ENCODE data around the gene E2F2. TPM values are rescaled to one million over a fixed set of nuclear protein-coding genes. Genes with fewer than 3 reads are reported as not detected.
"Not testable (repeated sequence)": the region's sequence is repeated elsewhere in the genome, so short reads cannot be mapped to it uniquely, and the experiment has no call there.

E2F2 gene
- total RNA-seq, 1 donor from 2014 or later: 0.15 TPM

- ATAC-seq (peak; percentile 21), DNase-seq (ENCODE audit: low spot score) (no peak)
These were observed 17.7 kb upstream of the E2F2 start for GRCh38 chr1:23548704-23549143.

DNA sequence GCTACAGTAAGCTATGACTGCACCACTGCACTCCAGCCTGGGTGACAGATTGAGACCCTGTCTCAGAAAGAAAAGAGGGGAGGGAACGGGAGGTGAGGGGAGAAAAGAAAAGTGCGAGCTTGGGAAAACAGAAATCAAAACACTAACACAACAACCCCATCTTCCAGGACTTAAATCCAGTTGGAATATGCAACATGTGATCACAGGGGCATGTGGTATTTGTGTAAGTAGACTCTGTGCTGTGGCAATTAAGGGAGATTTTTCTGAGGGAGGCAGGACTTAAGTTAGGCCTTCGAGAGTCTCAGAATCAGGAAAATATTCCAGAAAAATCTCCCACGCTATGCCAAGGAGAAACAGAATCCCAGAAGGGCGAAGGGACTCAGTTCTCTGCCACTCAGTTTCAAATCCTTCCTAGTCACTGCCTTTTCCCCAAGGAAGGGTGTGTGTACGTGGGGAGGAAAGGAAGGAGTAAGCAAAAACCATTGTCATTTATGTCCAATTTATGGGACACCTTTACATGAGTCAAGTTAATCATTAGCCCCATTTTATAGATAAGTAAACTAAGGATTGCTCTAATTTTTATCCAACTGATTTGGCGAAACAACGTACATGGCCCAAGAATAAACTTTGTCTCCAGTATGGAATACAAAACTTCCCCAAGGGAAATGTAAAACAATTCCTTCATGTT, 16.0 kb upstream of the E2F2 start:
- no peak for DNase-seq (ENCODE audit: low spot score)
- ATAC-seq: no peak

DNA sequence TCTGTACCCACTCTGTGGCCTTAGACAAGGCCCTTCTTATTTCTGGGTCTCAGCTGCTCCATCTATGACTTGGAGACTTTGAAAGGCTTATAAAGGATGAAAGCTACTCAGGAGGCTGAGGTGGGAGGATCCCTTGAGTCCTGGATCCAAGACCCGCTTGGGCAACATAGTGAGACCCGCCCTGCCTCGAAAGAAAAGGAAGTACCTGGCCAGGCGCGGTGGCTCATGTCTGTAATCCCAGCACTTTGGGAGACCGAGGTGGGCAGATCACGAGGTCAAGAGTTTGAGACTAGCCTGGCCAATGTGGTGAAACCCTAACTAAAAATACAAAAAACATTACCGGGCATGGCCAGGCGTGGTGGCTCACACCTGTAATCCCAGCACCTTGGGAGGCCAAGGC, 14.8 kb upstream of the E2F2 start:
- DNase-seq (ENCODE audit: low spot score) (no peak), ATAC-seq (no peak)

GRCh38 chr1:23544444-23545389, 13.7 kb upstream of the E2F2 start:
- peak; percentile 91 for ATAC-seq
- DNase-seq (ENCODE audit: low spot score): peak; percentile 77

DNA sequence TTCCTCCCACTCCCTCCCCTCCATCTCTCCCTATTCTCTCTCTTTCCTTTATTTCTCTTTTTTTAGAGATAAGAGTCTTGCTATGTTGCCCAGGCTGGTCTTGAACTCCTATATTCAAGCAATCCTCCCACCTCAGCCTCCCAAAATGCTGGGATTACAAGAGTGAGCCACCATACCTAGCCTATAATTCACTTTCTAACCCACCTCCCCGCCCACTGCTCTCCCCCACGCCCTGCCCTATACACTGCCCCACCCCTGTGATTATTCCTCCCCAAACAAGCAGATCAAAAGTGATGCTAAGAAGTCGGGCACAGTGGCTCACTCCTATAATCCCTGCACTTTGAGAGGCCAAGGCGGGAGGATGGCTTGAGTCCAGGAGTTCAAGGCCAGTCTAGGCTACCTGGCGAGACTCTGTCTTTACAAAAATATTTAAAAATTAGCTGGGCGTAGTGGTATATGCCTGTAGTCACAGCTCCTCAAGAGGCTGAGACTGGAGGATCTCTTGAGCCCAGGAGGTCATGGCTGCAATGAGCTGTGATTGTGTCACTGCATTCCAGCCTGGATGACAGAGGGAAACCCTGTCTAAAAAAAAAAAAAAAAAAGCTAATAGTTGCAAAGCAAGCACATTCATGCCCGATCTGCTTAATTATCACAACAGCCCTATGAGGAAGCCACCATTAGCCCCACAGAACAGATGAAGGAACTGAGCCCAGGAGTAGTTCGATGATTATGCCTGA, 12.8 kb upstream of the E2F2 start:
- DNase-seq (ENCODE audit: low spot score) (no peak), ATAC-seq (no peak)

DNA sequence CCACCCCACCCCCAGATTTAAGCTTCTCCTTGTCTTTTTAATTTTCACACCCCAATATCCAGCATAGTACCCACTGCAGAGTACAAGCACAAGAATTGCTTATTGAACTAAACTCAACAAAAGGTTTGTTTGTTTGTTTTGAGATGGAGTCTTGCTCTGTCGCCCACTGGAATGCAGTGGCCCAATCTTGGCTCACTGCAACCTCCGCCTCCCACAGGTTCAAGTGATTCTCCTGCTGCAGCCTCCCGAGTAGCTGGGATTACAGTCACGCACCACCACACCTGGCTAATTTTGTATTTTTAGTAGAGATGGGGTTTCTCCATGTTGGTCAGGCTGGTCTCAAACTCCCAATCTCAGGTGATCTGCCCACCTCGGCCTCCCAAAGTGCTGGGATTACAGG, 11.9 kb upstream of the E2F2 start:
- ATAC-seq; DNase-seq (ENCODE audit: low spot score): not testable (repeated sequence)

- ATAC-seq (peak; percentile 94), DNase-seq (ENCODE audit: low spot score) (peak; percentile 80)
These were observed 8.7 kb upstream of the E2F2 start for GRCh38 chr1:23539698-23540266.

- ATAC-seq (no peak), DNase-seq (ENCODE audit: low spot score) (no peak)
These were observed 6.4 kb upstream of the E2F2 start for GRCh38 chr1:23537296-23537973.

DNA sequence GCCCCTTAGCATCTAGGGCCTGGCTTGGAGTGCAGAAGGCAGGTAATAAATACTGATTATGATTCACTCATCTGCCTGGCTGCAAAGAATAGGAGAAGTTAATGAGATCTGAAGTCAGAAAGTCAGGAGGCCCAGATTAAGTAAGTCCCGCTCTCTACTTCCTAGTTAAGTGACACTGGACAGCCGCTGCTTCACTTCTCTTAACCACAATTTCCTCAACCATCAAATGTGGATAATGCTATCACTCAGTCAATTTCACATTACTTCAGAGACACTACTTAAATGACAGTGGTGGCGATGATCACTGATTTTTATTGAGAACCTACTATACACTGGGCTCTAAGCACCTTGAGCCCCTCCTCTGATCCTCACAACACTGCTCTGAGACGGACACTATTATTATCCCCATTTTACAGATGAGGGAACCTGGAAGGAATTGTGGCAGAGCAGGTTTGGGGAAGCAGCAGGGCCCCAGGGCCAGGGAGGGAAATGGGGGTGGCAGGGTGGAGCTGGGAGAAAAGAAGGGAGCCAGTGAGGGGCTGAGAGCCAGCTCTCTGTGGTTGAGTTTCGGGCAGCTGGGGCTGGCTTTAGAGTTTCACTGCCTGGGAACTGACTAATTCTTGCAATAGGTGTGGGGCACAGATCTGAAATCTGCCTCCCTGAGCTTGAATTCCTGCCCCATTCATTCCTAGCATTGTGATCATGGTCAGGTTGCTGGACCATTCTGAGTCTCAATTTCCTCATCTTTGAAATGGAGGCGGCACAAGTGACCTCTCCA, 2.4 kb upstream of the E2F2 start:
- no peak for DNase-seq (ENCODE audit: low spot score)
- ATAC-seq: no peak

DNA sequence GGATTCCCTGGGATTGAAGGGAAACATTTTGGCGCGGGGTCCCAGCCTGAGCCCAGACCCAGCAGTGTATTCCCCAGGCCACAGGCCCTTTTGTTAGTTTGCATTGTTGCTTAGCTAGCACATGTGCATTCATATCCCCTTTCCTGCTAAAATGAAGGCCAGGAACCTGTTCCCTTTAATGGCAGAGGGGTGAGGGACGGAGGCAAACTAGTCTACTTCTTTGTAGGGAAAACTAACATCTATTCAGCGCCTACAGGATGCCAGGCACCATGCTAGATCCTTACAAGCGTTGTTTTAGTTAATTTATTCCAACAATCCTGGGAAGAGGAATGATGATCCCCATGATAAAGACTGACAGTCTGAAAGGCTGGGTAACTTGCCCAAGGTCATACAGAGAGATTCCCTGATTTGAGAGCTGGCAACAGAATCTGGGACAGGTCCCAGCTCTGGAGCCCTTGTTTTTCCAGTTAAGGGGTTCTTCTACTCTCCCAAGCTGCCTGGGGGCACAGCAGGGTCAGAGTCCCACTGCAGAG, 595 bp upstream of the E2F2 start:
- DNase-seq (ENCODE audit: low spot score) (no peak), ATAC-seq (no peak)

- peak; percentile 7 for ATAC-seq
- DNase-seq (ENCODE audit: low spot score): no peak
These were observed 816 bp downstream of the E2F2 start for GRCh38 chr1:23530087-23530746.

DNA sequence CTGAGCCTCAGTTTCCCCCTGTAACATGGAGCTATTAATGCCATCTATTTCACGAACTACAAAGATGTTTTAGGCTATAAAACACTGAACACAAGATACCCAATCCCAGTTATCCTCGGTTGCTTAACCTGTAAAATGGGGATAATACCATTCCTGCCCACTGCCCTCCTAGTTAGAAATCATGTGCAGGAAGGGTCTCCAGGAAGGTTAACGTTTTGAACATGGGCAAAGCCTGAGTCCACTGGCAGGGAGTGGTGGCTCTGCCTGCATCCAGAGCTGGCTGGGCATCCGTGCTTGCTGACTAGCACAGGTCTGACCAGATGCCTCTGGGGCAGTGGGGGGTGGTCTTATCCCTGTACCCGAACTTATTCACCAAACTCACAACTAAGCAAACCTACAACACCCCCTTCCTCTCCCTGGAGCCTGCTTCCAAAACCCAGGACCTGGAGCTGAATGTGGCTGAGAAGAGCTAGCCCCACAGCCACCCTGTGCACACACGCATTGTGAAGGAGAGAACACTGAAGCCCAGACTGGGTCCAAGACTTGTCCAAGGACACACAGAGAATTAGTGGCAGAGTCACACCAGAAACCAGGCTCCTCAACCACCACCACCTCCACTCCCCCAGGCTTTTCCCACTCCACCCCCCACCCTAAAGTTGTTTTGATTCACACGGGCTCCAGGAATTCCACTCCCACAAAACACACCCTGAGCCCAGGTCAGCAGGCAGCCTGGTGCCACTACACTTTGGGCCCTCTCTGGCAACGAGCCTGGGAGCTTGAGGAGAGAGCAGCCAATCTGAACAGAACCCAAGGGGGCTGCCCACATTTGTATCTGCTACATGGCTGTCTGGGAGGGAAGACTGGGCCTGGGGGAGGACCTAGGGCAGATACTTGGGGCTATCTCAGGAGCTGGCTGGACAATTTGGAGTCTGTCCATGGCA, 1.6 kb downstream of the E2F2 start:
- DNase-seq (ENCODE audit: low spot score) (no peak), ATAC-seq (no peak)

DNA sequence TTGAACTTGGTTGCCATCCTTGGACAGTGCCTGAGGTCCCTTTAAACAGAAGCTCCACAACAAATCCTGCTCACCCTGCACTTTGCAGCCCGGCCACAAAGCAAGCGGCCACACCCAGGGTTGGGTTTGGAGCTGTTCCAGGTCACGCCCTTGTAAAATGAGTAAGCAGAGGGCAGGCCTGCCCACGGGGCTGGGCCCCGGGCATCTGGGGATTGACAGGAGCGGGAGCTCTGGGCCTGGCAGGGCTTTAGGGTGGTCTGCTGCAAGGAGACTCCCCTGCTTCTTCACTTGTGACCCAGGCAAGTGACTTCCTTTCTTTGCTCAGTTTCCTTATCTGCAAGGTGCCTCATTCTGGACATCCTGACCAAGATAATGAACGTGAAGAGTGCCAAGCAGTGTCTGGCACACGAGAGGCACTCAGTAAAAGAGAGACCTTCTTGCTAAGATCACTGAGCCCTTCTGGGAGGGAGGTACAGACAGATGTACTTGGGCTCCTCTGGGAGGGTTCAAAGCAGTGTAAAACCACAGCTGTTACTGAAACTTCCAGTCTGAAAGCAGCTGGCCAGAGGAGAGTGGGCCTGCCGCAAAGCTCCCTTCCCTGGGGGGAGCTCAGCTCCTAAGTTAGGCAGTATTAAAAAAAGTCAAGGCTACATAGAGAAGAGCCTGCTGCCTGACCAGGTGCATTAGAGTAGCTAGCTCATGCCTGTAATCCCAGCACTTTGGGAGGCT, 2.6 kb downstream of the E2F2 start:
- ATAC-seq (peak; percentile 72), DNase-seq (ENCODE audit: low spot score) (peak; percentile 82)

- no peak for ATAC-seq
These were observed 3.2 kb downstream of the E2F2 start for GRCh38 chr1:23527900-23528249.

GRCh38 chr1:23527366-23527765, 3.7 kb downstream of the E2F2 start:
- DNase-seq (ENCODE audit: low spot score) (no peak), ATAC-seq (no peak)

More at GRCh38 chr1:23527900-23528249, 3.2 kb downstream of the E2F2 start:
- no peak for DNase-seq (ENCODE audit: low spot score)

- no peak for DNase-seq (ENCODE audit: low spot score)
- no peak for ATAC-seq
These were observed 4.5 kb downstream of the E2F2 start for GRCh38 chr1:23526329-23527041.
